H1 (cell line): Measurements from ENCODE around the gene TOB1. TPM values are rescaled to one million over a fixed set of nuclear protein-coding genes. Genes with fewer than 3 reads are reported as not detected.

Experiments used
- ATF3 ChIP-seq: IDR thresholded peaks from 2 replicates; pipeline ENCODE4 v1.6.1; 2011; ENCODE audit warnings: low read depth, mild to moderate bottlenecking, low read length; ENCODE audit not compliant: insufficient read depth
- BACH1 ChIP-seq: IDR thresholded peaks from 2 replicates; pipeline ENCODE4 v1.6.1; 2012; ENCODE audit warnings: low read length, improper control_type of control experiment
- CREB1 ChIP-seq: IDR thresholded peaks from 2 replicates; pipeline ENCODE4 v1.6.1; 2012; ENCODE audit warnings: inconsistent platforms
- CTBP2 ChIP-seq: IDR thresholded peaks from 2 replicates; pipeline ENCODE4 v1.7.0; 2011; ENCODE audit warnings: borderline replicate concordance, mild to moderate bottlenecking, moderate library complexity, mixed read lengths, low read length; ENCODE audit not compliant: insufficient read depth, insufficient read length
- EZH2 ChIP-seq: fragments of 200-600 bp; sonication (generic); IDR thresholded peaks from 2 replicates; pipeline ENCODE4 v1.7.1; 2012; ENCODE audit warnings: low read depth, mild to moderate bottlenecking, moderate library complexity, low read length, inconsistent platforms; ENCODE audit not compliant: severe bottlenecking
- GTF2F1 ChIP-seq: IDR thresholded peaks from 2 replicates; pipeline ENCODE4 v1.6.1; 2012; ENCODE audit warnings: low read depth, low read length, improper control_type of control experiment, borderline replicate concordance
- HDAC6 ChIP-seq: IDR thresholded peaks from one replicate; pipeline ENCODE4 v1.7.1; 2012; ENCODE audit warnings: low read depth, mild to moderate bottlenecking, inconsistent platforms, low read length, moderate library complexity
- PHF8 ChIP-seq: fragments of 200-600 bp; sonication (generic); conservative IDR thresholded peaks from 2 replicates; pipeline ENCODE4 v1.7.1; 2012; ENCODE audit warnings: low read depth, mild to moderate bottlenecking, inconsistent platforms, low read length, moderate library complexity
- RFX5 ChIP-seq: IDR thresholded peaks from 2 replicates; pipeline ENCODE4 v1.6.1; 2011; ENCODE audit warnings: low read depth, low read length, improper control_type of control experiment, borderline replicate concordance
- SP2 ChIP-seq: IDR thresholded peaks from 2 replicates; pipeline ENCODE4 v1.6.1; 2012; ENCODE audit warnings: mild to moderate bottlenecking, low read length, inconsistent platforms
- polyA plus RNA-seq, 7 experiments: library from polyadenylated mRNA; depleted of rRNA in 3 of 7; stranded (reverse) in 5 of 7; unstranded in 2 of 7; fragments of >200 nt in 5 of 7; fragments of 200-250 nt in 2 of 7; gene quantifications; 1 replicate in 5 of 7; 2 replicates in 1 of 7; 4 replicates in 1 of 7; pipeline versions ENCODE4 v1.2.1 to v1.2.3, GENCODE V29; 2011 to 2013; ENCODE audit warnings: missing spikeins in 2 of 7, mixed read lengths in 2 of 7
- total RNA-seq: library from RNA; stranded (reverse); fragmentation: NEBNext Ultra II Directional; extraction: Animal tissue kit (Norgen Biotek cat#: 25700); gene quantifications from 2 replicates; pipeline ENCODE4 v1.2.1, GENCODE V29; 2021

The TOB1 gene
- total and polyA plus RNA-seq, 2 of the 8 experiments (the other 6 are each of a cell fraction or from before 2014, with no cell fraction given) = 14.4 to 20.8 TPM

DNA sequence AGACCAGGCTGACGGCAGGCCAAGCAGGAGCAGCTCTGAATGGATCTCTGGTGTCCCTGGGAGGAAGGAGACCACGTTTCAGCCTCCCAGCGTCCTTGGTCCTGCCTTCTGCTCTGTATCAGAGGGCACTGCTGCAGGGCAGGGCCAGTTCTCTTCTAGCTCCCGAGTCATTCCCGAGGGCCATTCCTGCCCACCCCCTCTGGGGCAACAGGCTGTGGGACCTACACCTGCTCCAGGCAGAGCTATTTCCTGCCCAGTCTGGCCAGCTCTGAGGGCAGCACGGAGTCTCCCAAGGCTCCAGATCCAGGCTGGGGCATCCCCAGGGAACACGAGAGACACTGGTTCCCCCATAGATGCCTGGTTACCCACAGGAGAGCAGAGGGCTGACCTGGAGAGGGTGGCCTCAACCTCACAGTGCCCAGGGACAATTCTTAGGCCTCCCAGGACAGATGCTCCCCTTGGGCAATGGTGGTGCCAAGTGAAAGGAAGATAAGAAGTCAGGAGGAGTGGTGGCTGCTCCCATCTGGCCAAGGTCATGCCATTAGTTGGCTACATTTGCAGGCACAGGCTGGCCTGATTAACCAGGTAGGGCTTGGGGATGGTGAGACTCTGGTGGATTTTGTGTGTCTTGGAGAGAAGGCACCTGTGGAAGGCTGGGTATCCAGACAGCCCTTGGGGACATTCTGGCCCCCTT lies 28.7 kb downstream of the TOB1 start (continued):
- TF ChIP-seq CTBP2 = no peak
- TF ChIP-seq HDAC6 = no peak
- no peak for TF ChIP-seq ATF3
- TF ChIP-seq RFX5 = no peak
- no peak for TF ChIP-seq SP2
- no peak for TF ChIP-seq CREB1
- TF ChIP-seq EZH2 = no peak
- TF ChIP-seq PHF8 = no peak
- TF ChIP-seq GTF2F1 = no peak
- no peak for TF ChIP-seq BACH1
